SKM-1 treated with dmso at 0.1 percent for 144 hours (cell line): ENCODE measurements around the gene WRAP53.

Experiments used
- DNase-seq: peaks from one replicate; lab custom pipeline; 2025; ENCODE audit not compliant: unreplicated experiment; lab: John Stamatoyannopoulos, UW

Gene WRAP53

DNA sequence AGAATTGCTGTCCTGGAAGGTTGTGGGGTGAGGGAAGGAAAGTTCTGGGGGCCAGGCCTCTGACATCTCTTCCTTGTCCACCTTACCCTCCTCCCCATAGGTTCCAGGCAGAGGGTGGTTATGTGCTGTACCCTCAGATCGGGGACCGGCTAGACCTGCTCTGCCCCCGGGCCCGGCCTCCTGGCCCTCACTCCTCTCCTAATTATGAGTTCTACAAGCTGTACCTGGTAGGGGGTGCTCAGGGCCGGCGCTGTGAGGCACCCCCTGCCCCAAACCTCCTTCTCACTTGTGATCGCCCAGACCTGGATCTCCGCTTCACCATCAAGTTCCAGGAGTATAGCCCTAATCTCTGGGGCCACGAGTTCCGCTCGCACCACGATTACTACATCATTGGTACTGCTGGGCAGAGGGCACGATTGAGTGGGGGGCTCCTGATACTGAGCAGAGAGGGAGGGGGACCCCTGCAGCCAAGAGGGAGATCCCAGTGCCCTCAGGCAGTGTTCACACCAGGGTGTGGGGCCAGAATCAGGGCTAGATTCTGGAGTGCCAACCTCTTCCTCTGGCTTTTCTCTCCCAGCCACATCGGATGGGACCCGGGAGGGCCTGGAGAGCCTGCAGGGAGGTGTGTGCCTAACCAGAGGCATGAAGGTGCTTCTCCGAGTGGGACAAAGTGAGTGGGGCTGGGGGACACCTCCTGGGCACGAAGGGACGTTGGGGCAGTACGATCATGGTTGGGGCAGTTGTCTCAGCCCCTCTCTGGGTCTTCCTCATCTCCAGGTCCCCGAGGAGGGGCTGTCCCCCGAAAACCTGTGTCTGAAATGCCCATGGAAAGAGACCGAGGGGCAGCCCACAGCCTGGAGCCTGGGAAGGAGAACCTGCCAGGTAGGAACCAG, 19.8 kb downstream of the WRAP53 start:
- no peak for DNase-seq

DNA sequence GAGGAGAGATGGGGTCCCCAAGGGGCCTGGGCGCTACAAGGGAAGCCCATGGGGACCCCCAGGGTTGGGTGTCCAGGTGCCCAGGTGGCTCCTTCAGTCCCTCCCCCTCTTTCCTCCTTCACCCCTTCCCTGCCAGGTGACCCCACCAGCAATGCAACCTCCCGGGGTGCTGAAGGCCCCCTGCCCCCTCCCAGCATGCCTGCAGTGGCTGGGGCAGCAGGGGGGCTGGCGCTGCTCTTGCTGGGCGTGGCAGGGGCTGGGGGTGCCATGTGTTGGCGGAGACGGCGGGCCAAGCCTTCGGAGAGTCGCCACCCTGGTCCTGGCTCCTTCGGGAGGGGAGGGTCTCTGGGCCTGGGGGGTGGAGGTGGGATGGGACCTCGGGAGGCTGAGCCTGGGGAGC, 20.8 kb downstream of the WRAP53 start:
- no peak for DNase-seq

DNA sequence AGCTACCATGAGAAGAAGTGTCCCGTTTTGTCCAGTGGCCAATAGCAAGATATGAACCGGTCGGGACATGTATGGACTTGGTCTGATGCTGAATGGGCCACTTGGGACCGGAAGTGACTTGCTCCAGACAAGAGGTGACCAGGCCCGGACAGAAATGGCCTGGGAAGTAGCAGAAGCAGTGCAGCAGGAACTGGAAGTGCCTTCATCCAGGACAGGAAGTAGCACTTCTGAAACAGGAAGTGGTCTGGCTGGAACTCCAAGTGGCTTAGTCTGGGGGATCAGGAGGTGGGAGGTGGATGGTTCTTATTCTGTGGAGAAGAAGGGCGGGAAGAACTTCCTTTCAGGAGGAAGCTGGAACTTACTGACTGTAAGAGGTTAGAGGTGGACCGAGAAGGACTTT, 22.0 kb downstream of the WRAP53 start:
- DNase-seq, result no peak

DNA sequence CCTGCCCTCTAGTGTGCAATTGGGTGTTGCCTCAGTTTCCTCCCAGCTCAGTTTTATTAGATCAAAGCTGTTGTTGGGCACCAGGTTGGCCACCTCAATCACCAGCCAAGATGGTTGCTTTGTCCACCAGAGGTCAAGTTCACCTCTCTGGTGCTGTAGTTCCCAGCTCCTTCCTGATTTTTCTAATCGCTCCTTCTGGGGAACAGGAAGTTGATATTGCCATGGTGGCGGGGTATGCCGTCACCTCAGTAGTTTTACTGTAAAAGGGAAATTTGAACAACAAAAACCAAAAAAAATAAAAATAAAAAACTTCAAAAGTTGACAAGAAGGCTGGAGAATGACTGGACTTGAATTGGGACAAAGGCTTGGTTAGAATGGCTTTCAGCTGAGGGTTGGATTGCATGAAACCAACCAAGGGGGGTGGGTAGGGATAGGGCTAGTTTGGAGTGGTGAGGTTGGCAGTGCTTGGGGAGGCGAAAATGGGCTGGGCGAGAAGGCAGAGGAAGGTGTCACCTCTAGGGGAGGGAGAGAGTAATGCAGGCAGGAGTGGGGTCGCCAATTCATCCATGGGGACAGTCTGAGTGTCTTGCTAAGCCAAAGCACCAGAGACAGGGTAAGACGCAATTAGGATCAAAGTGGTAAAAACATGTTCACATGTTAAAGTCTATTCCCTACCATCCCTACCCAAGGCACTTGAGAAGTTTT, 22.9 kb downstream of the WRAP53 start:
- DNase-seq, result peak; percentile 16

DNA sequence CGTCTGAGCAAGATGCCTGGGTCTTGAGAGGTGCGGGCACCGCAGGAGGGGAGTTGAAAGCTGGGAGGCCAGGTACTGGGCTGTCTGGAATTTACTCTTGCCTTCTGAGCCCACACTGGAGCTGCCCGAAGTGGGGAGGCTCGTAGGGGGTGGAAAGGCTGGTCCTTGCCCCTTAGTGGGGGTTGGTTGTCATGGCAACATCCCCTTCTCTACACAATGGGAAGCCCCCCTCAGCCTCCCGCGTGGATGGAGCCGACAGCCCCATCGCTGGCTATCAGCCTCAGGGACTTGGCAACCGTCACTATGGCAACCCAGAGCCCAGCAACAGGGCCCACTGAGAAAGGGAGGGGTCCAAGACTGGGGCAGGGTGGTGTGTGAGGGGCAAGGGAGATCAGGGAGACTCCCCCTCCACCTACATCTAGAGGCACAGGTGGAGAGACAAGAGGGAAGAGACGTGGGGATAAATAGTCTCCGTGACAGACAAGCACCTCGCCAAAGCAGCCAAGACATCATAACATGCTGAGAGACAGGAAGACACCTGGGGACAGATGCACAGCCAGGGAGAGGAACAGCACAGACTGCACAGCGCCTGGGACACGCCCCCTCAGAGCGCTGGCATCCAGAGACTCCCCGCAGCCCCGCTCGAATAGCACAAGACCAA, 24.0 kb downstream of the WRAP53 start:
- DNase-seq, result no peak

DNA sequence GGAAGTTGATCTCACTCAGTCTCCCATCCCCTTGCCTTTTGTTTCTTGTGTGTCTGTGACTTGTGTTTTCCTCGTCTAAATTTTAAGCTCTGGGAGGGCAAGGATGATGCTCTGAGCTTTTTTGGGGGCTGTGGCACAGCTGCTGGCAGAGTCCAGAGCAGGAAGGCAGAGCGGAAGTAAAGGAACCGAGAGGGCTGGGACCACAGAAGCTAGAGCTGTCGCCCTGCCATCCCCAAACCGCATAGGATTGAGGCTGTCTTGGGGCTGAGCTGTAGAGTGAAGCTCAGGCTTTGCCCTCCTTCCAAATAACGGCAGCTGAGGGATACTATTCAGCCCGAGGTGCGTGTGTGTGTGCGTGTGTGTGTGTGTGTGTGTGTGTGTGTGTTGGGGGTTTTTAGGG, 25.5 kb downstream of the WRAP53 start:
- DNase-seq, result no peak

DNA sequence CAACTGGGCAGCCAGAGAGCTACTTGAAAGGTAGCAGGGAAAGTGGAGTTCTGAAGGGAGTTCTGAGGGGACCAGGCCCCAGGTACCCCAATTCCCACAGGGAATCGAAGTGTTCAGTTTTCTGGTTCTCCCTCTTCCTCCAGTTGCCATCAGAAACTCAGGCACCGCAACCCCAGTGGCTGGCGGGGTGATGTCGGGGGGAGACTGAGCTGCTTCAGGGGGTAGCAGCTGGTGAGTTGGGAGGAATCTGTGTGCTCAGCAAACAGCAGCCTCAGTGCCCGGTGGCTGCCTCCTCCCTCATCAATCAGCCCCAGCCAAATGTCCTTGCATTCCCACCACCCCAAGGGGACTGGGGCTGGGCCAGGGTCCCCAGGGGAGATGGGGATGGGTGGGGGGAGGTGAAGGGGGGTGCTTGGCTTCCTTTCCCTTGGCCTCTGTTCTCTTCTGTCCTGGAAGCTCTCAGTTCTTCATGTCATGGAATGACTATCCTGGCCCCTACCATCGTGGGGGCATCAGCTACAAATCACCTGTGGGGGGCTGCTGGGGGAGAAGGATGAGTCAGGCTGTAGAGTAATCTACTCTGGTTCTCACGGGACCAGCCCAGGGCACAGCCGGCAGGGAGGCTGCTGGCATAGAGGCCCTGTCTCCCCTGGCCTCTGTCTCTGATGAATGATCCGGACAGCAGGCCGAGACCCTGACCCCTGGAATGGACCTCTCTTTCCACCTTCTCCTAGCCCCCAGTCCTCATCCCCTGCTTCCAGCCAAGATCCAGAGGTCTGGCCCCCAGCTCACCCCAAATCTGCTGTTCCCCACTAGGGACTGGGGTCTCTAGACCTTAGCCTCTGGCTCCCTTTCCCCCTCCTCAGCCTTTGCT, 26.7 kb downstream of the WRAP53 start:
- no peak for DNase-seq

DNA sequence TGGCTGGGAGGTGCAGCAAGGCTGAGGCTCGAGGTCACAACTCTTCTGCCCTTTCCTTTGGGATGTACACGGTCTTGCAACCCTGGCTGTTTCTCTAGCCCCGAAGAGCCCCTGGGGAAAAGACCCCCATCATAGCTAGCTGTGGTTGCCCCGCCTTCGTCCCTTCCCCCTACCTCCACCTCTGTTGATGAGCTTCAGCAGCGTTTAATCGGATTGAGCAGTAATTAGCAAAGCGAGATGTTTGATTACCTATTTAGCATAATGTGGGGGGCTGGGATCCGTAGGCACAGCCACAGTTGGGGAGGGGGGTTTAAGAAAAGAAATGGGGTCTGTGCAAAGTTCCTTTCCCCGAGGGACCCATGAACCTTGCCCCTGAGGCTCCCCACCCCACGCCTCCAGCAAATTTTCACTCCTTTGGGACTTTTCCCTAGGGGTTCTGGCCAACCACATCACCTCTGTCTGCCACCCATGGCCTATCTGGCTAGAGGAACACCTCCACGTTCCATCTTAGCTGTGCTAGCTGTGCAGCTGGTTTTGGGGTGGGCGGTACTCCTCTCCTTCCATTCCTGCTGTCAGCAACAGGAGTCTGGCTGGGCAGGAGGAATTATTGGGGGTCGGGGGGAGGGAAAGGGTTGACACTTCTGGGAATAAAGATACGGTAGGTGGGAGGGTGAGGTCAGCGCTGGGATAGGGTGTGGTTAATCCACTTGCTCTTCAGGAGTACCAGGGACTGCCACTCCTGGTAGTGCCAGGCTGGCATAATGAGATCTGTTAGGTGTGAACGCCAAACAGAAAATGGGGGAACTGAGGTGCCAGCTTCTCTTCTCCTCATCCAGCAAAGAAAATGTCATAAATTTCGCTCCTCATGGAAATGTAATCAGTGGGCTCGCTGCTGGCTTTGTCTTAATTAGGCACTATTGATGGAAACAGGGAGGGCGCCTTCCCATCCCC, 27.9 kb downstream of the WRAP53 start:
- no peak for DNase-seq

DNA sequence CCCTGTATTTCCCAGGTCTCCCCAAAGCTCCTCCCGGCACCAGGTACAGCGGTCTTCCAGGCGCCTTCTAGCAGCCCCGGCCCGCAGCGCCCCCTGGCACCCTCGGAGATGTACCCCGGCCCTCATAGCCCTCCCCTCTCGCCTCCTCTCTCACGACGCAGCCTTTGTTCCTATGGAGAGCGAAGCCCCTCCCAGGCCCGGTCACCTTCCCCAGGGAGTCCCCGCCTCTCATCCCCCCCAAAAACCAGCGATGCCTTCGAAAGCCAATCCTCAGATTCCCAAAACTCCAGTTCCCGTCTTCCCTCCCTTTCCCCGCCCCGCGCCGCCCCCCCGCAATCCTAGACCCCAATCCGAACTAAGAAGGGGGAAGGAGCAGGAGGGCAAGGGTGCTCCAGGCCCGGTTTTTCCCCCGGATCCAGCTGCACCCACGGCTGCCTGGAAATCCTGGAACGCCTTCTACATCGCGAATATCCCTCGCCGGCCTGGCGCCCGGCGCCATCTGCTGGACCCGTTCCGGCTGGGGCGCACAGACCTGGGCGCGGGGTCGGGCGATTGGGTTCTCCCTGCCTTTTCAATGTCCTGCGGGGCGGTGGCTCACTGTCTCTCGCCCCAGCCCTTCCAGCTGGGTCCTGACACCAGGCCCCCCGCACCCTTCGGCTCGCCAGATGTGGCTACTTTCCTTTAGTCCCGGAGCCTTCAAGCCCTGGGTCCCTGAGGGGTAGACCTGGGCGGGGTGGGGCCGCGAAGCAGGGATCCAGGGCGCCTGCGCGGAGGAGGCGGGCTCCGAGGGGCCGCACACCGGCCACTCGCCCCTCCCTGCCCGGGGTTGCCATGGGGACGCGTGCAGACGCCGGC, 28.9 kb downstream of the WRAP53 start, which contains the start of gene DNAH2:
Gene DNAH2, plus strand, starts transcription at position 844 of the 855 bp plus-strand sequence. CDS start 1,991 bp downstream, outside the sequence.
- peak; percentile 1 for DNase-seq

DNA sequence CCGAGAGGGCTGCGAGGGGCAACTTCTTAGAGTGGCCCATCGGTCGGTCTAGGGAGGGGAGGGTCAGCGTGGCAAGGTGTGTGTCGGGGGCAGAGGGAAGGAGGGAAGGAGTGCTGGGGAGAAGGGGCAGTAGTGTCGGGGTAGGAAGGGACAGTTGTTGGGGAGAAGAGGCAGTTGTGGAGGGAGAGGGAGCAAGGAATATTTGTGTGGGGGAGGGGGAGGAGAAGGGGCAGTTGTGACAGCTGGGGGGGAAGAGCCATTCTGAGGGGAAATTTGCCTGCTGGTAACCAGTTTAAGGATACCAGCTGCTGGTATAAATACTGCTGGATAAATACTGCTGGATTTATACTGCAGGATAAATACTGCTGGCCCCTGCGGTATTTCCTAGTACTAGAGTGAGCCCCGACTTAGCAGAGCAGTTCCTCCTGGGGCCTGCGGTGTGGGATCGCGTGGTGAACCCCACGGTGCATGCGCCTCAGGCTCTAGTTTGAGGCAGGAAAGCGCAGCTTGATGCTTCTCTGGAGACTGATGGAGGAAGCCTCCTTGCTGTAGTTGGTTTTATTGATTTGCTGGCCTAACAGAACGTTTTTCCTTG, 29.6 kb downstream of the WRAP53 start:
- no peak for DNase-seq

DNA sequence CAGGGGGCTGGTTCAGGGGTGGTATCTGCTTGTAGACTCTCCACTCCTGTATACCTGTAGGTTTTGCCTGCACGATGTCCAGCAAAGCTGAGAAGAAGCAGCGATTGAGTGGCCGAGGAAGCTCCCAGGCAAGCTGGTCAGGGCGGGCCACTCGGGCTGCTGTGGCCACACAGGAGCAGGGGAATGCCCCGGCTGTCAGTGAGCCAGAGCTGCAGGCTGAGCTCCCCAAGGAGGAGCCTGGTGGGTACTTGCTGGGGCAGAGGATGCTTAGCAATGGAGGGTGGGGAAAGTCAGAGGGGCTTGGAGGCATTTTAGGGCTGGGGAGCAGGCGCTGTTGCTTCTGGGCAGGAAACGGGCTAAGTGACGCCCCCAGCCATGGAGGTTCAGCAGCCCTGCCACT, 31.4 kb downstream of the WRAP53 start:
- no peak for DNase-seq

DNA sequence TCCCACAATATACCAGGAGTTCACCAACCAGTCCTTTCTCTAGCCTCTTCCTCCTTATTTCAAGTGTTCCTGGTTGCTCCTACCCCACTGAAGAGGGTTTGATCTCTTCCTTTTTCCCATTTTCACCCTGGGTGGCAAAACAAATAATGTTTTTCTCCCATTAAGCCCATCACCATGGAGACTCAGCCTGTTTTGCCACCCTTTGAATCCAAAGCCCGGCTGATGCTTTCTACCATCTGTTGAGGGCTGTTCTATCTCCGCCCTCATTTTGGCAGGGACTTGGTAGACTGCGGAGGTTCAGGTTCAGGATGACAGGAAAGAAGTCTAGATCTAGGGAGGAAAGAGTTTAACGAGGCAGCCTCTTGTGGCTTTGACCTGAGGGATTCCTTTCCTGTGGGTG, 31.8 kb downstream of the WRAP53 start:
- no peak for DNase-seq

DNA sequence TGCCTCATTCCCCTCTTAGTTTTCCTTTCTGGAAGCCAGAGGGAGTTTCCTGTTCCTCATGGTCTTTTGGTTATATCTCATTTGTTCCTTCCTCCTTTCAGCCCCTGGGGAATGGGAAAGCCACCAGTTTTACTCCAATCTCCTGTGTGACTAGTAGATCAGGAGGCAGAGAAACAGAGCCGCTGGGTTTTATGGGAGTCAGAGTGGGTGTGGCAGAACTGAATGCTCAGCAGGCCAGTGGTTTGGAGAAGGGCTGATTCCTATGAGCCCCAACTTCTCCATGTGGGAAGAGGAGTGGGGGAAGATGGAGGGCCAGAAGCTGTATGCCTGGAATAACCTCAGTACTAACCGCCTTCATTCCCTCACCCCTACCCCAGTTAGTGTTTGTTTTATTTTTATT, 33.3 kb downstream of the WRAP53 start:
- DNase-seq, result no peak

DNA sequence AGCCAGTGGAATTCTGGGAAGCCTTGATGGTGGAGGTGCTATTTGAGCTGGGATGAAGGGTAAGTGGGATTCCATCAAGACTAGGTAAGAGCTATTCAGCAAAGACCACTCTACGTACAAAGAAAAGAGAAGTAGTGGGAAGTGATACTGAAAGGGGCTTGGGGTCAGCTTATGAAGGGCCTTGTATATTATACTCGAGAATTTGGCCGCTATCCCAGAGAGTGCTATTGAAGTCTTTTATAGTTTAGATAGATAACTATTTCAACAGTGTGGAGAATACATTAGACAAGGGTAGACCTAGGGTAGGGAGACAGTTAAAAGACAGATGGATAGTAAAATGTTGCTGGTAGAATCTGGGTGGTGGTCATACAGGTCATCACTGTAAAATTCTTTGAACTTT, 39.6 kb downstream of the WRAP53 start:
- DNase-seq, result no peak

DNA sequence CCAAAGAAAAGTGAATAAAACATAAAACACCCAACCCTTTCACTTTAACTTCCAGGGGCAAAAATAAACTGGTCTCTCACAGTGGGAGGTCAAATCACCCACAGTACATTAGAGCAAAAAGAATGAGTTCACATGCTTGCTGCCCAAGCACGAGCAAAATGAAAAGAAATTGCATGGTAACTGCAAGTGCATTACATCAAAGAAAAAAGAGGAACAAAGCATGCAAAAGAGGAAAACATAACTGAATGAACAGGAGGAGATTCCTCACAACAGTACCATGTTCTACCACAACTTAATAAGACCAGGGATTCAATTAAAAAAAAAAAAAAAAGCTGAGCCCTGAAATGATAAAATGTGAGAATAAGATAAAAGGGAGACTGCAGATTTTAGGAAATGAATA, 41.5 kb downstream of the WRAP53 start:
- DNase-seq, result peak; percentile 24

DNA sequence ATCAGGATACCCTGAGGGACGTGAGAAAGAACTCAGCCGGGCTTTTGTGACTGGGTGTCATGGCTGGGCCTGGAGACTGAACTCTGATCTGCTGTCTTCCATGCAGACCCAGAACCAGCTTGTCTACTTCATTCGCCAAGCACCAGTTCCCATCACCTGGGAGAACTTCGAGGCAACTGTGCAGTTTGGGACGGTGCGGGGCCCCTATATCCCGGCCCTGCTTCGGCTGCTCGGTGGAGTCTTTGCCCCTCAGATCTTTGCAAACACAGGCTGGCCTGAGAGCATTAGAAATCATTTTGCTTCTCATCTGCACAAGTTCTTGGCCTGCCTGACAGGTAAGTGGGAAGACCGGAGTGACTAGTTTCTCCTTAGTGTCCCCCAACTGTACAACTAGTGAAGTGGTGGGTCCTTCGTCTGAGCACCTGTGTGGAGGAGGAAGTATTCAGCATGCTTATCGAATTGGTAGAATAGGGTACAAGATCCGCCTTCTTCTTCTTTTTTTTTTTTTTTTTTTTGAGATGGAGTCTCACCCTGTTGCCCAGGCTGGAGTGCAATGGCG, 44.8 kb downstream of the WRAP53 start:
- no peak for DNase-seq

DNA sequence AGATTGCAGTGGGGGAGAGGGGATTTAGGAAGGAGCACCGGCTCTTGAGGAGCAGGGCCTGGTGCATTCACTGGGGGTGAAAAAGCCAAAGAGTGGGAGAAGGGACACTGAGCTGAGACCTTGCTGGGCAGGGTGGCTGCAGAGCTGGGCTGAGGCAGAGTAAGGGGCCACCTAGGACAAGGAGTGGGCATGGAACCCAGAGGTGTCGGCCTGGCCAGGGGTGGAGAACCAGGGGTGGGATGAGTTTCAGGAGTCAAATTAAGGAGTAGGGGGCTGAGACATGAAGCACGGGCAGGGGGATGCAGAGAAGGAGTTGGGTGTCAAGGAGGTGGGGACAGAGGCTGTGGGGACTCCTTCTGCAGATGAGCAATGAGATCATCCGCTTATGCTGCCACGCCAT, 49.3 kb downstream of the WRAP53 start:
- no peak for DNase-seq

DNA sequence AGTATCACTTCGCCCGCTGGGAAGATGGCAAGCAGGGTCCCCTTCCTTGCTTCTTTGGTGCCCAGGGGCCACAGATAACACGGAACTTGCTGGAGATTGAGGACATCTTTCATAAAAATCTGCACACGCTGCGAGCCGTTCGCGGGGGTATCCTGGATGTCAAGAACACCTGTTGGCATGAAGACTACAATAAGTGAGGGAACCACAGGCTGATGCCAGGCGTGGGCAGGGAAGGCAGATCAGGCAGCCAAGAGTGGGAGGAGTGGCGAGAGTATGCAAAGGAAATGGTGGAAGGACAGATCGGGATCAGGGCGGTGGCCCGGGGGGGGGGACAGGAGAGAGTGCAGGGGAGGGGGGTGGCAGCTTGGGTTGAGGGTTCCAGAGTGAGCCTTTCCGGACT, 51.5 kb downstream of the WRAP53 start:
- no peak for DNase-seq
